HG03196 (cell line): ENCODE results near the gene NAGLU.

Experiments used
- ATAC-seq: cut with Tn5 transposase; IDR thresholded peaks from one replicate; pipeline ENCODE4 v1.9.1; 2021; ENCODE audit not compliant: unreplicated experiment

NAGLU gene

GRCh38 chr17:42536048-42536371 lies at the start of gene NAGLU:
NAGLU (plus strand) TSS chr17:42536241; CDS start chr17:42536273, 32 bp downstream.
- peak; percentile 80 for ATAC-seq

GRCh38 chr17:42488032-42488431 lies 48.0 kb upstream of the NAGLU start:
- ATAC-seq = no peak

GRCh38 chr17:42493319-42493718 lies 42.7 kb upstream of the NAGLU start:
- ATAC-seq = no peak

GRCh38 chr17:42494673-42495072 lies 41.4 kb upstream of the NAGLU start:
- ATAC-seq = no peak

- no peak for ATAC-seq
These were observed 37.2 kb upstream of the NAGLU start for GRCh38 chr17:42498828-42499227.

- no peak for ATAC-seq
These were observed 34.0 kb upstream of the NAGLU start for GRCh38 chr17:42502091-42502490.

GRCh38 chr17:42502926-42503325 lies 33.1 kb upstream of the NAGLU start:
- no peak for ATAC-seq

GRCh38 chr17:42507671-42508070 lies 28.4 kb upstream of the NAGLU start:
- no peak for ATAC-seq

- no peak for ATAC-seq
These were observed 27.4 kb upstream of the NAGLU start for GRCh38 chr17:42508426-42509165.

GRCh38 chr17:42509409-42509808 lies 26.6 kb upstream of the NAGLU start:
- ATAC-seq = no peak

- ATAC-seq = no peak
These were observed 26.2 kb upstream of the NAGLU start for GRCh38 chr17:42509841-42510240.

- ATAC-seq = no peak
These were observed 23.8 kb upstream of the NAGLU start for GRCh38 chr17:42512246-42512645.

- no peak for ATAC-seq
These were observed 23.2 kb upstream of the NAGLU start for GRCh38 chr17:42512733-42513251.

- ATAC-seq = no peak
These were observed 22.4 kb upstream of the NAGLU start for GRCh38 chr17:42513686-42514085.

- ATAC-seq = no peak
These were observed 21.8 kb upstream of the NAGLU start for GRCh38 chr17:42514279-42514678.

GRCh38 chr17:42514867-42515266 lies 21.2 kb upstream of the NAGLU start:
- ATAC-seq = no peak

- ATAC-seq = no peak
These were observed 18.5 kb upstream of the NAGLU start for GRCh38 chr17:42517516-42517915.

GRCh38 chr17:42518046-42518754 lies 17.8 kb upstream of the NAGLU start:
- ATAC-seq = no peak

- no peak for ATAC-seq
These were observed 17.1 kb upstream of the NAGLU start for GRCh38 chr17:42518755-42519545.

GRCh38 chr17:42519546-42520491 lies 16.2 kb upstream of the NAGLU start:
- no peak for ATAC-seq
